Measurements from ENCODE around the gene FIGNL2.

The FIGNL2 gene

DNA sequence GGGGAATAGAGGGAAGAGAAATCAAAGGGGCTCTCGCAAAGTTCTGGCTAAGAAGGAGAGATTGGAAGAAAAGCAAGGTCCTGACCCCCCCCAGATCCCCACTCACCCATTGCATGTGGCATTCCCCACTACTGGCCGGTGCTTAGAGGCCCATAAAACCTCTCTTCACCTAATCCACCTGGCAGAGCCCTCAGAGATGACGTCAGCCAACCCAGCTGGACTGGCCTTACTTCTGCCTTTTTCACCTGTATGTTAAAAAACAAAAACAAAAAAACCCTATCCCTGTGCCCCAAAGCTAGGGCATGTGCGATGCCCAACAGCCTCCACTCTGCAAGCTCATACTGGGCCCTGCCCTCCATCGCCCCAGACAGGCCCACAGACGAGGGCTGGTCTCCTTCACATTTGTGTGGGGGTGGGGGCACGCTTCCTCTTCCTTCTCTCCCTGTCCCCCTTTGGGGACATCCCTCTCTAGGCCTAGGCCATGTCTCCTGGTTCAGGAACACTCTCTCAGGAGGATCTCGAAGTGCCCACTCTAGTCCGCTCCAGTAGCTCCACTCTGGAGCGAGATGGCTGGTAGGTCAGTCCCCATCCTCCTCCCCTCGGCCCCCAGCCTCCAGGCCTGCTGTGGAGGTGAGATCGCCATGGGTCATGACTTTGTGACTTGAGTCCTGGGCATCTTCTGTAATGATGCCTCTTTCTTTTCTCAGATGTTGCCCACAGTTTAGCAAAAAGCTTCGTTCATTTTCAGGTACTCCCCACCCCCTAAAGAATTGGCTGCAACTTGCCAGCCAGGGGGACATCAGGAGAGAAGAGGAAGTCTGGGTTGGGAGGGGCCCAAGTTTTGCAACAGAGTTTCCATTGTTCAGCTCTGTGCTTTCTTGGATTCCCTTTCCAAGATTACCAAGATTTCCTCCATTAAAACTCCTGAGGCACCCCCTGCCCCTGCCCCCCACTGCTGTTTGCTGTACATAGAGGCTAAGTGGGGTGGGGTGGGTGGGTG lies 37.0 kb downstream of the FIGNL2 start:
- H3K27me3 ChIP-seq (ENCODE audit: insufficient read depth, low read length): no peaks in the 10 kb centered on the region
- H4K20me1 ChIP-seq (ENCODE audit: insufficient read depth, low read length): no peaks in the 10 kb centered on the region
- no peaks in the 10 kb centered on the region for H3K79me2 ChIP-seq (ENCODE audit: insufficient read depth, low read length)
- H3K9me2 ChIP-seq (ENCODE audit: low read depth, low read length): no peaks in the 10 kb centered on the region
- H3K4me2 ChIP-seq (ENCODE audit: low read length): no peak overlapping the region
- no peaks in the 10 kb centered on the region for H3K36me3 ChIP-seq (ENCODE audit: insufficient read depth, low read length)
- no peak overlapping the region for H3K4me3 ChIP-seq (ENCODE audit: low read depth, low read length, poor library complexity, severe bottlenecking)
- no peak for TF ChIP-seq EZH2 (IDR thresholded peaks at IDR 0.05; ENCODE audit: borderline replicate concordance, low read length)
- TF ChIP-seq, protein P1, sequence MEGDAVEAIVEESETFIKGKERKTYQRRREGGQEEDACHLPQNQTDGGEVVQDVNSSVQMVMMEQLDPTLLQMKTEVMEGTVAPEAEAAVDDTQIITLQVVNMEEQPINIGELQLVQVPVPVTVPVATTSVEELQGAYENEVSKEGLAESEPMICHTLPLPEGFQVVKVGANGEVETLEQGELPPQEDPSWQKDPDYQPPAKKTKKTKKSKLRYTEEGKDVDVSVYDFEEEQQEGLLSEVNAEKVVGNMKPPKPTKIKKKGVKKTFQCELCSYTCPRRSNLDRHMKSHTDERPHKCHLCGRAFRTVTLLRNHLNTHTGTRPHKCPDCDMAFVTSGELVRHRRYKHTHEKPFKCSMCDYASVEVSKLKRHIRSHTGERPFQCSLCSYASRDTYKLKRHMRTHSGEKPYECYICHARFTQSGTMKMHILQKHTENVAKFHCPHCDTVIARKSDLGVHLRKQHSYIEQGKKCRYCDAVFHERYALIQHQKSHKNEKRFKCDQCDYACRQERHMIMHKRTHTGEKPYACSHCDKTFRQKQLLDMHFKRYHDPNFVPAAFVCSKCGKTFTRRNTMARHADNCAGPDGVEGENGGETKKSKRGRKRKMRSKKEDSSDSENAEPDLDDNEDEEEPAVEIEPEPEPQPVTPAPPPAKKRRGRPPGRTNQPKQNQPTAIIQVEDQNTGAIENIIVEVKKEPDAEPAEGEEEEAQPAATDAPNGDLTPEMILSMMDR (IDR thresholded peaks at IDR 0.05; ENCODE audit: low read length): no peak
- no peak overlapping the region for H2AFZ ChIP-seq (ENCODE audit: low read length)
- no peaks in the 10 kb centered on the region for H3K4me1 ChIP-seq (ENCODE audit: insufficient read depth, low read length, severe bottlenecking)
- no peak overlapping the region for H3K9ac ChIP-seq (ENCODE audit: low read length)
- no peak overlapping the region for H3K27ac ChIP-seq (ENCODE audit: low read depth, low read length, poor library complexity, severe bottlenecking)
- no peaks in the 10 kb centered on the region for H3K9me3 ChIP-seq (ENCODE audit: low read length)
- no peaks in the 10 kb centered on the region for H3F3A ChIP-seq (ENCODE audit: insufficient read depth, low read length)

DNA sequence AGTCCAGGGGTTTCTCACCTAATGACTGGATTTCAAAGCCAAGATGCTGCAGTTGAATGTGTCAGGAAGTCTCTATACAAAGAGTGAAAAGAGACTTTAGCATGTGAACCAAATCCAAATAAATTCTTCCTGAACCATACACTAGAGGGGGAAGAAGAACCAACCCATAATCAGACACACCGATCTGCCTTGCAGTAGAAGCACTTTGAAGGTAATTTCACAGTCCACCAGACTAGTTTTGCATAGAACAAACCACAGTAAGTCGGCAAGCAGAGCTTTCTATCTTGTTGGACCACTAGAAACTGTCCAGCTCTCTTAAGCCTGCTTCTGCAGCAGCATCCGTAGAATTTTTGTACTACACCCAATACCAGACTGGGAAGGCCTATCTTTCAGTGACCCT lies 39.3 kb downstream of the FIGNL2 start:
- no peaks in the 10 kb centered on the region for H3K4me1 ChIP-seq (ENCODE audit: insufficient read depth, low read length, severe bottlenecking)

DNA sequence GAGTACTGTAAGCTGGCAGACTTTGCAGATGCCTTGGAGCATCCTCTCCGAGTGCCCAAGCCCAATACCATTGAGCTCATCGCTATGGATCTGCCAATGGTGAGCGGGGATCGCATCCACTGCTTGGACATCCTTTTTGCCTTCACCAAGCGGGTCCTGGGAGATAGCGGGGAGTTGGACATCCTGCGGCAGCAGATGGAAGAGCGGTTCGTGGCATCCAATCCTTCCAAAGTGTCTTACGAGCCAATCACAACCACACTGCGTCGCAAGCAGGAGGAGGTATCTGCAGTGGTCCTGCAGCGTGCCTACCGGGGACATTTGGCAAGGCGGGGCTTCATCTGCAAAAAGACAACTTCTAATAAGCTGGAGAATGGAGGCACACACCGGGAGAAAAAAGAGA lies 41.6 kb downstream of the FIGNL2 start:
- no peak overlapping the region for H3K27ac ChIP-seq (ENCODE audit: low read depth, low read length, poor library complexity, severe bottlenecking)
- H4K20me1 ChIP-seq (ENCODE audit: insufficient read depth, low read length): no peaks in the 10 kb centered on the region
- no peaks in the 10 kb centered on the region for H3K9me3 ChIP-seq (ENCODE audit: low read length)
- H3K9me2 ChIP-seq (ENCODE audit: low read depth, low read length): no peaks in the 10 kb centered on the region
- no peaks in the 10 kb centered on the region for H3K36me3 ChIP-seq (ENCODE audit: insufficient read depth, low read length)
- TF ChIP-seq, protein P1 (IDR thresholded peaks at IDR 0.05; ENCODE audit: low read length): no peak
- TF ChIP-seq EZH2 (IDR thresholded peaks at IDR 0.05; ENCODE audit: borderline replicate concordance, low read length): no peak
- no peaks in the 10 kb centered on the region for H3K27me3 ChIP-seq (ENCODE audit: insufficient read depth, low read length)
- no peaks in the 10 kb centered on the region for H3F3A ChIP-seq (ENCODE audit: insufficient read depth, low read length)
- H3K4me1 ChIP-seq (ENCODE audit: insufficient read depth, low read length, severe bottlenecking): no peaks in the 10 kb centered on the region
- no peaks in the 10 kb centered on the region for H3K79me2 ChIP-seq (ENCODE audit: insufficient read depth, low read length)
- H2AFZ ChIP-seq (ENCODE audit: low read length): no peak overlapping the region
- no peak overlapping the region for H3K4me3 ChIP-seq (ENCODE audit: low read depth, low read length, poor library complexity, severe bottlenecking)
- no peak overlapping the region for H3K9ac ChIP-seq (ENCODE audit: low read length)
- no peak overlapping the region for H3K4me2 ChIP-seq (ENCODE audit: low read length)

More for the DNA sequence above, 39.3 kb downstream of the FIGNL2 start:
- H4K20me1 ChIP-seq (ENCODE audit: insufficient read depth, low read length): no peaks in the 10 kb centered on the region
- H3K4me2 ChIP-seq (ENCODE audit: low read length): no peak overlapping the region
- no peaks in the 10 kb centered on the region for H3K27me3 ChIP-seq (ENCODE audit: insufficient read depth, low read length)
- no peak overlapping the region for H3K27ac ChIP-seq (ENCODE audit: low read depth, low read length, poor library complexity, severe bottlenecking)
- H3K9ac ChIP-seq (ENCODE audit: low read length): no peak overlapping the region
- H2AFZ ChIP-seq (ENCODE audit: low read length): no peak overlapping the region
- no peaks in the 10 kb centered on the region for H3K9me2 ChIP-seq (ENCODE audit: low read depth, low read length)
- H3K4me3 ChIP-seq (ENCODE audit: low read depth, low read length, poor library complexity, severe bottlenecking): no peak overlapping the region
- H3K36me3 ChIP-seq (ENCODE audit: insufficient read depth, low read length): no peaks in the 10 kb centered on the region
- no peaks in the 10 kb centered on the region for H3K9me3 ChIP-seq (ENCODE audit: low read length)
- no peaks in the 10 kb centered on the region for H3F3A ChIP-seq (ENCODE audit: insufficient read depth, low read length)
- no peaks in the 10 kb centered on the region for H3K79me2 ChIP-seq (ENCODE audit: insufficient read depth, low read length)
- TF ChIP-seq, protein P1 (IDR thresholded peaks at IDR 0.05; ENCODE audit: low read length): no peak
- no peak for TF ChIP-seq EZH2 (IDR thresholded peaks at IDR 0.05; ENCODE audit: borderline replicate concordance, low read length)

Data from OCI-LY1 (cell line).